ENCODE results near the gene NTHL1.
A peak's percentile ranks its signal among the peaks of the same experiment; 100 is the strongest.

Gene NTHL1

DNA sequence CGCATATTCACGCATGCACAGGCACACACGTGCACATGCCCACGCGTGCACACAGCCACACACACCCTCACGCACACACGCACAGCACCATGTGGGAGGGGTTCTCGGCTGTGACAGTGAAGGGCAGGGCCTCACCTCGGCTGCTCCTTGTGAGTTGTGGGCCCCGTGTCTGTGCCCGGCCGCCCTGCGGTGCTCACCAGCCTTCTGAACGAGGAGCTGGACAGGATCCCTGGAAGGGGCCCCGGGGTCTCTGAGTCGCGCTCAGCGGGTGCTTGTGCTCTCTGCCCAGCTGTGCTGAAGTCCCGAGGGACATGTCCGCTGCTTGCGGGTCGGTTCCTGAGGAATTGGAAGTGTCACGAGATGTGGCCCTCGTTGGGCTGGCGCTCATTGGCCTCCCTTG is 16.2 kb upstream of the NTHL1 start:
- no peak for DNase-seq (ENCODE audit: low spot score)

DNA sequence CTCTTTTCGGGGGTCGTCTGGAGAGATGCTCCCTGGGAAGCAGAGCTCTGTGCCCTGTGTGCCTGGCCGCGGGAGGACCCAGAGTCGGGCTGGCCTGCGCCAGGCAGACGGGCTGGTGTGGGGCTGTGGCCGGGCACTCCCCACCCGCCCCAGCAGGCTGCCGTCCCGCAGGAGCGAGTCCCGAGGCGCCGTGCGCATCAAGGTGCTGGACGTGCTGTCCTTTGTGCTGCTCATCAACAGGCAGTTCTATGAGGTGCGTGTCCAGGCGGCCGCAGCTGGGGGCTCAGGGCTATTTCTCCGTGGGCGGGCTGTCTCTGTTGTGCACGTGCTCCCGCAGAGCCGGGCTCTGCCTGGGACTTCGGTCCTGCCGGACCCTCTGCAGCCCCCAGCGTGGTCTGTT is 15.2 kb upstream of the NTHL1 start:
- no peak for DNase-seq (ENCODE audit: low spot score)

DNA sequence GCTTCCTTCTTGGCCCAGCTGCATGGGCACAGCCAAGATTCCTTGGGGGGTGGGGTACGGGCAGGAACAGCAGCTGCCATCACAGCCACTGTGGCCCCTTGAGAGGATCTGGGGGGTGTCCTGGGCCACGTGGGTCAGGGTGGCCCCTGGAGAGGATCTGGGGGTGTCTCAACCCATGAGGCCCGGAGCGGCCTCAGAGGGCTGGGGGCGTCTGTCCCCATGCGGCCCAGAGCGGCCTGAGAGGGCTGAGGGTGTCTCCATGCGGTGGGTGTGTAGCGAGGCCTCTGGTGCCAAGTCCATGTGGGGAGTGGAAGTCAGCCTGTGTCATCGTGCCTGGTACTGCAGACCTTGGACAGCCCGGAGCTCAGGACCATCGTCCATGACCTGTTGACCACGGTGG is 13.9 kb upstream of the NTHL1 start:
- no peak for DNase-seq (ENCODE audit: low spot score)

DNA sequence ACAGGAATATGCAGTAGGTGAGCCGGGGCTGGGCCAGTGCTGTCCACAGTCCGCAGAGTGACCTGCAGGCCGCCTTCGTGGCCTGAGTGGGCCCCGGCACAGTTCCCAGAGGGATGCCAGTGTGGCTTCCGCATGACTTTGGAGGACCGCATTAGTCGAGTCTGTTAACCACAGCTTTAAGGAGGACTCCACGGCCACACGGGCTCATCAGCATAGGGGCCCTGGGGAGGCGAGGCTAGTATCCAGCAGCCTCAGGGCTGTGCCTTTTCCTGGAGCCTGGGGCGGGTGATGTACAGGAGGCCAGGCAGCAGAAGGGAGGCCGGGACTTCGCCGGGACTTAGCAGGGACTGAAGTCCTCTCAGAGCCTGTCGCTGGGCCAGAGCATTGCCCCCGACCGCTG is 13.4 kb upstream of the NTHL1 start:
- DNase-seq (ENCODE audit: low spot score), result no peak

DNA sequence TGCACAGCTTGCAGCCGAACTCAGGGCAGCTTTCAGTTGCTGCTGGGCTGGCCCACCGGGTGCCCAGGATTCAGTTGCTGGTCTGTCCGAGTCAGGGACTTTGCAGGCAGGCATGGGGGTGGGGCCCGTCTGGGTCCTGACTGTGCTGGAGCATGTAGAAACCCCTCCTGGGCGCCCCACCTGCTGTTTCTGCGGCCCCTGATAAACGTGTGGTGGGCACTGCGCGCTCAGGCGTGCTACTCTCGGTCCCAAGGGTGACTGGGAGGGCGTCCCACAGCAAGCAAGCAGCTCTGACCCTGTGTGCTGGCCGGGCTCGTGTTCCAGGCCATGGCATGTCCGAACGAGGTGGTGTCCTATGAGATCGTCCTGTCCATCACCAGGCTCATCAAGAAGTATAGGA is 12.7 kb upstream of the NTHL1 start:
- DNase-seq (ENCODE audit: low spot score), result no peak

DNA sequence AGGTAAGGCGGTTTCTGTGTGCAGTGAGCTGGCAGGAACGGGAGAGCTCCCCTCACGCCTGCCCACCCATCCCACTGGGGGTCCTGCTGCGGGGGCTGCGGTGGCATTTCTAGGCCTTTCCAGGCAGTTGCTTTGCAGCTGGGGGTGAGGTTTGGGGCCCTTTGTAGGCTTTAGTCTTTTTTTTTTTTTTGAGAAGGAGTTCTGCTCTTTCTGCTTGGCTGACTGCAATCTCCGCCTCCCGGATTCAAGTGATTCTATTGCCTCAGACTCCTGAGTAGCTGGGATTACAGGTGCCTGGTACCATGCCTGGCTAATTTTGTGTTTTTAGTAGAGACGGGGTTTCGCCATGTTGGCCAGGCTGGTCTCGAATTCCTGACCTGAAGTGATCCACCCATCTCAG is 11.2 kb upstream of the NTHL1 start:
- no peak for DNase-seq (ENCODE audit: low spot score)

DNA sequence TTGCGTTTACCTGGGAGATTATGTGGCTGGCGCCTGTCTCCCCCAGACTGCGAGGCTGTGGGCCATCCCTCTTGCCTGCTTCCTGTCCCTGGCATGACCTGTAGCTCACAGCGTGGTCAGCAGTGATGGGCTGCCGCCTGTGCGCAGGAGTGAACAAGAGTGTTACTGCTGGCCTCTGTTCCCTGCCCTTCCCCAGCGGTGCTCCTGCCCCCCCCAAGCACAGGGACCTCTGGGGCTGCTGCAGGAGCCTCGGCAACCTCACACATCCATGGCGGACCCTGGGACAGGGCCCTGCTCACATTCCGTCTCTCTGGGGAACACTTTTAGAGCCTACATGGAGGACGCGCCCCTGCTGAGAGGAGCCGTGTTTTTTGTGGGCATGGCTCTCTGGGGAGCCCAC is 10.8 kb upstream of the NTHL1 start:
- DNase-seq (ENCODE audit: low spot score), result no peak

DNA sequence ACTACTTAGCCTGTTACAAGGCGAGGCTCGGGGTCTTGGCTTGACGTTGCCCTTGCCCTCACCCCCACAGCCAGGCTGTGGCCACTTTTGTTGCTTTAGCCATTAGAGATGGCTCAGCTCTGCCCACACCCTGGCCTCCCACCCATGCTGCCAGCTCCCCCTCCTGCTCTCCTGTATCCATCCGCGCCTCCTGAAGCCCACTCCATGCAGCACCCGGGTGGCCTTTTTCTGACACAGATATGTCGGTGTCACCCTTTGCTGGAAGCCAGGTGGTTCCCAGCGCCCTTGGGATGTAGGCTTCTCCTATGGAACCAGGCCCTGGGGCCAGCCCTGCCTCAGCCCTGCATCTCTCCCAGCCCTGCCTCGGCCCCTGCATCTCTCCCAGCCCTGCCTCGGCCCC is 9.8 kb upstream of the NTHL1 start:
- DNase-seq (ENCODE audit: low spot score), result no peak

DNA sequence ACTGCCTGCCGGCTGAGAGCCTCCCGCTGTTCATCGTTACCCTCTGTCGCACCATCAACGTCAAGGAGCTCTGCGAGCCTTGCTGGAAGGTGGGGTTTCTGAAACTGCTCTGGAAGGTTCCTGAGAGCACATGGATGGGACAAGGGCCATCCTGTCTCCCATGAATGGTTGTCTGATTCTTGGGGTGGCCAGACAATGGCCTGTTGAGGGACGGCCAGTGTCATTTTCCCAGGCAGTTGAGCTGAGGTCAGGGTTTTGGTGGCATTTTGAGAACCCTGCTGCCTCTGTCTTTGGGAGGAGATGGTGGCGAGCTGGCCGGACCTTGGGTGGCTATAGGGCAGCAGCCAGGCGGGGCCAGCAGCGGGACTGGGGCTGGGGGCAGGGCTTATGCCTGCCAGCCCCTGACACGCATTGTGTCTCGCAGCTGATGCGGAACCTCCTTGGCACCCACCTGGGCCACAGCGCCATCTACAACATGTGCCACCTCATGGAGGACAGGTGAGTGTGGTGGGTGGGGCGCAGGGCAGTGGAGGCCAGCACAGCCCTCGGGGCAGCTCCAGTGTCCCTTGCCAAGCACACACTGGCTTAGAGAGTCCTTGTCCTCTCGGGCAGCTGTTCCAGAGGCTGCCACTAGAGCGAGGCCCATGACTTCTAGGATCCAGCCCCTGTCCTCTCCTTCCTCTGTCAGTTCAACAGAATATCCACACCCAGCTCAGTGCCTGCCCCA is 9.2 kb upstream of the NTHL1 start:
- DNase-seq (ENCODE audit: low spot score), result peak; percentile 45

DNA sequence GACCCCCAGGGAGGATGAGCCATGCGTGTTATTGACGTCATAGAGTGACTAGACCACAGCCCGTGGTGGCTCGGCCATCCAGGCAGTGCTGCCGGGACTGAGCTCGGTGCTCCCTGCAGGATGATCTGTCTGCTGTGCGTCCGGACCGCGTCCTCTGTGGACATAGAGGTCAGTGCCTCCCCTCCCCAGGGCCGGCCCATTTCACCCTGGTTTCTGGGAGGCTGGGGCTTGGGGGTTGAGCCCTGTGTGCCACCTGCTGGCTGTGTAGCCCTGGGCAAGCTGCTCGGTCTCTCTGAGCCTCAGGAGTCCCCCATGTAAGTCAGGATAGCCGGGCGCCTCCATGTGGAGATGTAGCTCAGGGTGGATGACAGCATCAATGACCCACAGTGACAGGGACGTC is 8.4 kb upstream of the NTHL1 start:
- DNase-seq (ENCODE audit: low spot score), result no peak

DNA sequence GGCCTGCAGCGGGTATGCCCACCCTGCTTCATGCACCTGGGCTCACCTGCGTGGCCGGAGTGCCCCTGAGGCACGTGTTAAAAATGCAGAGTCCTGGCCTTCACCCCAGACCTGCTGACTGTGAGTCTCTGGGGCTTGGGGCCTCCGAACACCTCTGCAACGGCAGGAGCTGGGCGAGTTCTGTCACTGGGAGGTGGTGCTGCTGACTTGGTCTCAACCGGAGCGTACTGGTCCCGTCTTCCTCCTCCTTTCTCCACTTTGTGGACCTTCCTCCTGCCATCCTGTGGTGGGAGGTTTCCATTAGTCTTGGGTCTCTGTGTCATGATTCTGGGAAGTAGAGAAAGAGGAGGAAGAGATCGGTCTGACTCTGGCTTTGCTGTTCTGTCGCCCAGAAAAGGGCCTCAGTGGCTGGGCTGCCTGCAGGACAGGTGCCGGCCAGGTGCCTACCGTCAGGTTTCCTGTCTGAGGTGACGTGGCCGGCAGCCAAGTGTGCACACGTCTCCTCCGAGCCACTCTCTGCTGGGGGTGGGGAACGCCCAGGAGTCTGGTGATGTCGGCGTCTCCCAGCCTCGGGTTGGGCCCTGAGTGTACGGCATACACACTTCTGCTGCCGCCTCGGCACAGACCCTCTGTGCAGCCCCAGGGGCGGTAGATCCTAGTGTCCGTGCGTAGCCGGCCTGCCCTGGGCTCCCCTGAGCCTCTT is 7.1 kb upstream of the NTHL1 start:
- DNase-seq (ENCODE audit: low spot score), result no peak

DNA sequence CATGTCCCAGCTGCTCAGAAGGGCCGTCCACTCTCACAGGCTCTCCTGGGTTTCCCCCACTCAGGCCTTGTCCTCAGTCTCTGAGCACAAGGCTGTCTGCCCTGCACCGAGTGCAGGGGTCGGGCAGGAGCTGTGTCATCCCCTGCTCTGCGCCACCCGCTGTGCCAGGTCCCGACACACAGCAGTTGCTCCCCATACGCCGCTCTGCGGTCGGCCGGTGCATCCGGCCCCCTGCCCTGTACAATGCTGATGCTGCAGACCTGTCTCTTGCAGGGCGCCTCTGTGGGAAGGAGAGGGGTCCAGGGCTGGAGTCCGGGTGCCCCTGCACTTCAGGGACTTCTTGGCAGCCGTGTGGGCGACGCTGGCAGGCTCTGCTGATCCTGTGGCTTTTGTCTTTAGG is 6.3 kb upstream of the NTHL1 start:
- DNase-seq (ENCODE audit: low spot score), result no peak

DNA sequence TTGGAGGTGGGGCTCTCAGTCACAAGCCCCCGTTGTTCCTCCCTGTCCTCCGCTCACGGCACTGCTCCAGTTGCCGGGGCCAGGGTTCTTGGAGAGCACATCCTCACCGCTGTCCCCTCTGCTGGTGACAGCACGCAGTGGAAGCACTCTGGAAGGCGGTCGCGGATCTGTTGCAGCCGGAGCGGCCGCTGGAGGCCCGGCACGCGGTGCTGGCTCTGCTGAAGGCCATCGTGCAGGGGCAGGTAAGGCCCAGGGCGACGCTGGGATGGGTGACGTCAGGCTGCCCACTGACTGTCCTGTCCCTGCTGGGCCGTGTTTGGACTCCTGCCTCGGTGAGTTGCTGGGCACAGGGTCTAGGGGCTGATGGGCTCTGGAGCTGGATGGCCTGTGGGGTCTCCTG is 5.6 kb upstream of the NTHL1 start:
- DNase-seq (ENCODE audit: low spot score), result no peak

DNA sequence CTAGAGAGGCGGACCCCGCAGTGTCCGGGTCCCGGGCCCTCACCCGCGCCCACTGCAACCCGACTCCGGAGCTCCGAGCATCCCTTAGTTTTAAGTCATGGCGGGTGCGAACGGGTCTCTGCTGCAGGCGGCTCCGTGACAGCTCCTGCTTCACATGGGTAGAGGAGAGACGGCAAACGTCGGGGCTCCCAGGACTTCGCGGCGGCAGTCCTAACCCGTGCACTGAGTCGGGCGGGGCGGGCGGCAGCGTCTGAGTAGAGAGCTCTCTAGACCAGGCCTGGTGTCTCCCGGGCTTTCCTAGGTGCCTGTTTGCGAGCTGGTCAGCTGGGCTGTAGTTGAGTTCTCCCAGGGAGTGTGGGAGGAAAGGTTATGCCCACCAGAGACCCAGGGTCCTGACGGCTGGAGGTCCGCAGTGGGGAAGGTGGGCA is 496 bp upstream of the NTHL1 start:
- DNase-seq (ENCODE audit: low spot score), result no peak

DNA sequence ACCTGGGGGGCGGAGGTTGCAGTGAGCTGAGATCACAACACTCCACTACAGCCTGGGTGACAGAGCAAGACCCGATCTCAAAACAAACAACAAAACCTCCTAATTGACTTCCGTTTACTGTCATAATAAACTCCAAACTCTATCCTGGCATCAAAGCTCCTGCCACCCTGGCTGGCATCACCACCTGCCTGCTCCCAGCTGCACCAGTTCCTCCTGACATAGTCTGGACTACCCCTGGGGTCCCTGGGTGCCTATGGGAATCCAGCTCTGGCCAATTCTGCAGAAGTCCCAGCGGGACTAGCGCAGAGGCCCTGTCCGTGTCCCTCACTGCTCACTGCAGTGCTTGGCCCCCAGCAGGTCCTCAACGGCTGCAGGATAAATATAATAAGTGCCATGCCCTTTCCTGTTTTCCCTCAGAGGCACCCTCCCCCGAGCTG is 723 bp downstream of the NTHL1 start:
- no peak for DNase-seq (ENCODE audit: low spot score)

DNA sequence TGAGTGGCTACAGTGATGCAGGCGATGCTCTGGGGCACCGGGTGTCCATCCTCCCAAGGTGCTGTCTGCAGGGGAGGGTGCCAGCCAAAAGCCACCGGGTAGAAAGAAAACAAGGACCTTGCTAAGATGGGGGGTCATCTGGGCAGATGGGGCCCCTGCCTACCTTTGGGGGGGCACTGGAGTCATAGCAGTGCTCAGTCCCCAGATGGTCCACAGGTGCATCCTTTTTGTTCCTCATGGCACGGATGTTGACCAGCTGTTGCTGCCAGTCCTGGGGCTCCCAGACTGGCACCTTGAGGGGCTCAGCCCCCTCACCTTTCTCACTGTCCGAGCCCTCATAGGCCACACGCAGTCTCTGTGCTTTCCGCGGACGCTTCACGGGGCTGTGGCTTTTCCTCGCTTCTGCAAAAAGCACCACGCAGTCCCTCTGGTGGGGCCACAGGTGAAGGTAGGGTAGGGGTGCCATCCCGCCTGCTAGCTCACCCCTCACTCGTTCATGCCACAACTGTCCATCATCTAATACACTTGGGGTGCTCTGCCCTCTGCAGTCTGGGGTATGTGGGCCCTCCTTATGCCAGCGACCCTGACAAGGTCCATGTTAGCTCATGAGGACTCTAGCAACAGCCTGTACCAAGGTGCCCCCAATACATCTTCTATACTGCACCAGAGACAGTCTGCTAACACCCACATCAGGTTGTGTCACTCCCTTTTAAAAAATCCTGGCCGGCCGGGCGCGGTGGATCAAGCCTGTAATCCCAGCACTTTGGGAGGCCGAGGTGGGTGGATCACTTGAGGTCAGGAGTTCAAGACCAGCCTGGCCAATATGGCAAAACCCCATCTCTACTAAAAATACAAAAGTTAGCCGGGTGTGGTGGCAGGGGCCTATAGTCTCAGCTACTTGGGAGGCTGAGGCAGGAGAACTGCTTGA is 1.4 kb downstream of the NTHL1 start:
- no peak for DNase-seq (ENCODE audit: low spot score)

DNA sequence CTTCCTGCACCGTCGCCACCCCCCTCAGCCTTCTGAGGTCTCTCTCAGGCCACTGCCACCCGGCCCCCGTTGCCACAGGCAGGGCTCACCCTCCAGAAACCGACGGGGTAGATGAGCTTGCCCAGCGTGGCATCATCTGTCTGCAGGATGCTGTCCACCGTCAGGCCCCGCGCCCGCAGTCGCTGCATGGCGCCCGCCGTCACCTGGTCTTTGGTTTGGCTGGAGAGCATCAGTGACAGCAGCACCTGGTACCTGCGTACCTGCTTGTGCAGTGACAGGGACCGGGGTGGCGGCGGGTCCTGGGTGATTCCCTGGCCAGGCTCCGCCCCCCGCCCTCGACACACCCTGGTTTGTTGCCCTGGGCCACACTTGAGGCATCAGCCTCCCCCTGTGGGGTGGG is 3.1 kb downstream of the NTHL1 start:
- DNase-seq (ENCODE audit: low spot score), result no peak

DNA sequence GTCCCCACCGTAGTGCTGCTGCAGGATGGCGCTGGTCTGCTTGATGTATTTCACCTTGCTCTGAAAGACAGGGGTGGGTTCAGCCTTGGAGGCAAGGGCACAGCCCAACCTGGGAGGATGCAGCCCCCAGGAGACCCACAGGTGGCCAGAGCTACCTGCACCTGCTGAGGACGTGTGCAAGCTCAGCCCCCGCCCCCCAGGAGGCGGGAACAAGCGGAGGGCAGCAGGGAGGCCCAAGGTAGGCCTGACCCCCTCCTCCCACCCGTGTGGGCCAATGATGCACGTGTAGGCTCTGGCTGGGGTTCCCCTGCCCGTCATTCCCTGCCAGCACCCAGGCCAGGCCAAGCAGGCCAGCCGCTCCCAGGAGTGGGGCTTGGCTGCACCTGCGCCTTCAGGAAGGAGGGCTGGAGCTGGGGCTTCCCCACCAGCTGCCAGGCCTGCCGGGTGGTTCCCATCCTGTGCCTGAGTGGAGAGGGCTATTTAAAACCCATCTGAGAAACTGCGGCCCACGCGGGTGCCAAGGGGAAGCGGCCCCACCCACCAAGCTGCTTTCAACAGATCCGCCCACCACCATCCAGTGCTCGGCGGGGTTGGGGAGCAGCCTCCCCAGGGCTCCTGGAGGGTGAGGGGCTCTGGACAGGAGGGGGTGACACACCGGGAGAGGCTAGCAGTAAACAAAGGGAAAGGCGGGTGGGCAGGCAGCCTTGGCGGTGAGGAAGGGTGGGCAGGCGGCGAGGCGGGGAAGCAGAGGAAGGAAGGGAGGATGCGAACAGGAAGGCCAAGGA is 3.8 kb downstream of the NTHL1 start:
- peak; percentile 62 for DNase-seq (ENCODE audit: low spot score)

DNA sequence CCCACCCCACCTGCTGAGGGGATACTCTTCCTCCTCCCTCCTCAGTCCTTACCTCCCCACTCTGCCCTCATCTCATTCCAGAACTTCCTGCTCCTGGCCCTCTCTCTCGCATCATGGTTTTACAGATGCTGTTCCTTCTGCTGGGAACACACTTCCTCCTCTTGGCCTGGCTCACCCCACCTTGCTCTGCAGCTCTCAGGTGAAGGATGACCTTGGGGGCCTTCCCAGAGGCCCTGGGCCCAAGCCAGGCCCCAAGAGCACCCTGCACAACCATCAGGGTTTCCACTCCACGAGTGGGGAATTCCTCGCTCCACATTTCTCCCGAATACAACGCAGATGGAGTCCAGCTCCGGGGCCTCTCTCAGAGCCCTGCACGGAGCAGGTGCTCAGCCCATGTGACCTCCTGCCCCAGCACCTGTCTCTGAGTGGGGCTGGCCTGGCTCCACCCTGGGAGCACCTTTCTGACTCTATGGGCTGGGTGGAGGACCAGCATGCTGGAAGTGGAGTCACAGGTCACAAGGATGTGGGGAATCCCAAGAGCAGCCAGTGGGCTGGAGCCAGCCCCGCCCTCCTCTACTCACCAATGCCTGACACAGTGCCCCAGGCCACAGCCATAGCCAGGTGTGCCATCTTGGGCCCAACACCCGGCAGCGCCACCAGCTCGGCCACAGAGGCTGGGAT is 4.5 kb downstream of the NTHL1 start:
- no peak for DNase-seq (ENCODE audit: low spot score)

DNA sequence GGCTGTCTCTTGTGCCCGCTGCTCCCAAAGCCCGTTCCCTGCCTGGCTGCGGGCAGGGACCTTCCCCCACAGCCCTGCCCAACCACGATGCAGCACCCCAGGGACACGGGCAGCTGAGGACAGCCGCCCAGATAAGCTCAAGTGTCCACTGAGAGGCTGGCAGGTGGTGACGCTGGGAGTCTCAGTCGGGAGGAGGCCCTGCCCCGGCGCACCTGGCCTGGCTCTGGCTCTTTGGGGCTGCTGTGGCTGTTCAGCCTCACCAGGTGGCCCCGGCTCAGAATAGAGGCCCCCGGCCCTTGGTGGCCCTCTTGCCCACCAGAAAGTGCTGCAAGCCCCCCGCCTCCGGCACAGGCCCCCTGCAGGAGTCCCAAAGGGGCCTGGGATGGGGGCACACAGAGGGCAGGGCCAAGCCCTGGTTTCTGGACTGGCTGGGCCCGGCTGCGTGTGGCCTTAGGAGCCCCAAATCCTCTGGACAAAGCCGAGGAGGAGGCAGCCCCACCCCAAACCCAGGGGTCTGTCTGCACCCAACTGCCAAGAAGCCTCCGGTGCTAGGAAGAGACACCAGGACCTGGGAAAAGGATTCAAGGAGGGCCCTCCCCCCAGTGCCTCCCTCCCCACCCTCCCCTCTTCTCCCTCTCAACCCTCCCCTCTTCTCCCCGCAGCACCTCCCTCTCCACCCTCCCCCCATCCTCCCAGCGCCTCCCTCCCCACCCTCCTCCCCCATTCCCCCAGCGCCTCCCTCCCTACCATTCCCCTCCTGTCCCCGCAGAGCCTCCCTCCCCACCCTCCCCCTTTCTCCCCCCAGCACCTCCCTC is 5.3 kb downstream of the NTHL1 start:
- no peak for DNase-seq (ENCODE audit: low spot score)
